GM12892 (cell line): ENCODE results near the gene GPR78.
A peak's percentile ranks its signal among the peaks of the same experiment; 100 is the strongest.

Experiments
- DNase-seq: peaks from one replicate; pipeline ENCODE4 v3.0.0; 2011; ENCODE audit not compliant: insufficient read length
- FAIRE-seq: peaks from 2 replicates; lab custom pipeline; 2011; peaks lifted over from hg19 to GRCh38; lab: Jason Lieb, UNC
- POLR2A ChIP-seq: IDR thresholded peaks from 2 replicates; pipeline ENCODE4 v1.6.1; 2011; ENCODE audit warnings: low read depth, low read length, control low read depth
- POLR2AphosphoS5 ChIP-seq: IDR thresholded peaks from 2 replicates; pipeline ENCODE4 v1.6.1; 2011; ENCODE audit warnings: low read depth, low read length, control low read depth
- TAF1 ChIP-seq: IDR thresholded peaks from 2 replicates; pipeline ENCODE4 v1.6.1; 2011; ENCODE audit warnings: low read depth, mild to moderate bottlenecking, control low read depth, low read length, borderline replicate concordance

The GPR78 gene

DNA sequence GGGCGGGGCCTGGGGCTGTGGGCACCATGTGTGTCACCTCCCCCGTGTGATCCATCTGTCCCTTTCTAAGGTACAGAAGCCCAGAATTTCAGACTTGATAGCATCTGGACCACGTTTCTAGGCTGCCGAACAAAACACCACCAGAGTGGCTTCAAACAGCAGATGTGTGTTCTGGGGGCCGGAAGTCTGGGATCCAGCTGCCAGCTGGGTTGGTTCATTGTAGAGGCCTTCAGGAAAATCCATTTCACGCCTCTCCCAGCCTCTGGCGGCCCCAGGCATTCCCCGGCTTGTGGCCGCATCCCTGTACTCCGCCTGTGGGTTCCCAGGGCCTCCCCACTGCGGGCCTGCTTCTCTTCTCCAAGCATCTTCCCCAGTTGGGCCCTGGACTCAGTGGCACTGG, 39.6 kb upstream of the GPR78 start:
- TF ChIP-seq POLR2A (no peak), TAF1 (no peak), POLR2AphosphoS5 (no peak)
- no peak for FAIRE-seq
- DNase-seq = no peak

DNA sequence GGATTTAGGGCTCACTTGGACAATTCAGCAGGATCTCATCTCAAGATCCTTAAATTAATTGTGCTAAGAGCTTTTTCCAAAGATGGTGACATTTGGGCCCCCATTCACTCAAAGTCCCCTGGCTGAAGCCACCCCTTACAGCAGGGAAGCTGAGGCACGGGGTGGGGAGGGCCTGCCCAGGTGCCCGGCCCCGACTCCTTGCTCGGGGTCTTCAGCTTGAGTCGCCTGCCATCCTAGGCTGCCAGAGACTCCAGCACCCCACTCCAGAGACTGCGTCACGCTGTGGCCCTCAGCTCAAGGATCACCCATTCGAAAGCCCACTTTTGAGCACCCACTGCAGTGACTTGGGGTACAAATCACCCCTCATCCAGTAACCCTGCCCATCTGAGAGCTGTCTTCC, 39.2 kb upstream of the GPR78 start:
- TF ChIP-seq POLR2A (no peak), TAF1 (no peak), POLR2AphosphoS5 (no peak)
- no peak for FAIRE-seq
- no peak for DNase-seq

DNA sequence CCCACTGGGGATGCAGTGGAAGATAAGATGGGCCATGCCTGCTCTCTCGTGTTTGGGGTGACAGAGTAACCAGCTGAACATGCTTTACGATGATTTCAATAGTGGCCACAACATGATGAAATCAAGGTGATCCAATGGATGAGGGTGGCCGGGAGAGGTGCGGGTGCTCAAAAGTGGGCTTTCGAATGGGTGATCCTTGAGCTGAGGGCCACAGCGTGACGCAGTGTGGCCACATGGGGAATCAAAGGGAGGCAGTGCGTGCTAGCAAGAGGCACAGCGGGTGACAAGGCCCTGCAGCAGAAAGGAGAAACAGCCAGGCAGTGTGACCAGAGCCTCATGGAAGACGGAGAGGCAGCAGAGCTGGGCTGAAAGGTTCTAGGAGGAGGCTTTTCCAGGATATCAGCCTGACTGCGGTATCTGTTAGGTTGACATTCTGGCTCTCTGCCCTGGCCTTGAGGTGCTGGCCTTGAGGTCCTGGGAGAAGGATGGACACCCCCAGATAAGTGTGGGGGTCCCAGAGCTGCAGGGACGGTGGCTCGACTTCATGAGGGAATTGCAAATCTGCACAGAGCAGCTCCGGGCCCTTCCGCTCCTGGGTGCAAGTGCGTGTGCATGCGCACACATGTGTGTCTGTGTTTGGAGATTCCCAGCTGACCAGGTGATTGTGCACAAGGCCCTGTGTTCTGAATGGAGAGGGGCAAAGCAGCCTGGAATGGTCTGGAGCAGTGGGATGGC, 38.0 kb upstream of the GPR78 start:
- FAIRE-seq (no peak), DNase-seq (peak; percentile 15)
- no peak for TF ChIP-seq POLR2A
- no peak for TF ChIP-seq POLR2AphosphoS5
- no peak for TF ChIP-seq TAF1

DNA sequence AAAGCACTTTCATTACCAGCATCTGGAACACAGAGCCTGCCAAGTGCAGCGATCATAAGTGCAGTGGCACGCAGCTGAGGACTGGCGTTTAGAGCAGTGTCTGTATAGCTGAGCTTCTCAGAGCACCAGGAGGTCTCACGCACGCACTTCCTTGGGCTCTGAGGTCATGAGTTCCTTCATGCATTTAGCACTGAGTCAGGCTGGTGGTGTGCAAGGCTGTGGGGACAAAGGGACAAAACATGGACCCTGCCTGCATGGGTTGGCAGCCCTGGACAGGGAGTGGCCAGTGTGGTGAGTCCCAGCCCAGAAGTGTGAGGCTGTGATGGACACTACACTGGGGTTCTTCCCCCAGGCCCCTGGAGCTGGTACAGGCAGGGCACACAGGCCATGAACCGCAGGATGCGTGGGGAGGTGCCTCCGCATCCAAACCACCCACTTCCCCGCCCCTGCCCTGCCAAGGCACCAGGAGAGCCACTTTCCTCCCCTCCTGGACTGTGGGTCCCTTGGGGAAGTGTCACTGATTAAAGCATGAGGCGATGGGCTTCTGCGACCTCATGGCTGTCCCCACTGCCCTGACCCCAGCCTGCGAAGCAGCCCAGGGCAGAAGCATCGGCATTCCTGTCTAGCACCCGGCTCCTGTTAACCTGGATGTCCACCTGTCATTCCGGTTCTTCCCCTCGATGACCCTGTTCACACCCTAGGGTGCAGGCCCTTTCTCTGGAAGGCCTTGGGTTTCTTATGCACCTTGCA, 37.2 kb upstream of the GPR78 start:
- FAIRE-seq = no peak
- DNase-seq = peak; percentile 2
- TF ChIP-seq POLR2A = no peak

DNA sequence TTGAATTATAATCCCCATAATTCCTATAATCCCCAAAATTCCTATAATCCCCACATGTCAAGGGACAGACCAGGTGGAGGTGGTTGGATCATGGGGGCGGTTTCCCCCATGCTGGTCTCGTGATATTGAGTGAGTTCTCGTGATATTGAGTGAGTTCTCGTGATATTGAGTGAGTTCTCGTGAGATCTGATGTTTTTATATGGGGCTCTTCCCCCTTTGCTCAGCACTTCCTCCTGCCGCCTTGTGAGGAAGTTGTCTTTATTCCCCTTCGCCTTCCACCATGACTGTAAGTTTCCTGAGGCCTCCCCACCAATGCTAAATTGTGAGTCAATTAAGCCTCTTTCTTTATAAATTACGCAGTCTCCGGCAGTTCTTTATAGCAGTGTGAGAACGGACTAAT, 36.6 kb upstream of the GPR78 start:
- FAIRE-seq (no peak), DNase-seq (no peak)
- no peak for TF ChIP-seq POLR2A
- TF ChIP-seq POLR2AphosphoS5 = no peak
- TF ChIP-seq TAF1 = no peak

DNA sequence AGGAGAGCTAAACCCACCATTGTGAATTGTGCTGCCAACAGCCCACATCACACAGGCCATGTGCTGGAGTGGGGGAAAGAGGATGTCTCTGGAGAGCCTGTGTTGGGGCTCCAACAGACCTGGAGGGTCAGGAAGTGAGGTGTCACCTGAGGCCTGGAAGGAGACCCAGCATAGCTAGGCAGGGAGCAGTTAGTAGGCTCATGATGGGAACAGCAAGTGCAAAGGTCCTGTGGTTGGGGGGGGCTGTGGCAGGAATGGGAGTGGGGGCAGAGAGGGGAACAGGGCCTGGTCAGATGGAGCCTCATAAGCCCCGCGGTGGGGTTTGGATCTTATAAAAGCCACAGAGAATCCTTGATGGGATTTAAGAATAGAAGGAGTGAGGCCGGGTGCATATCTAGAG, 35.9 kb upstream of the GPR78 start:
- FAIRE-seq (no peak), DNase-seq (no peak)
- TF ChIP-seq POLR2AphosphoS5 (no peak), TAF1 (no peak)

DNA sequence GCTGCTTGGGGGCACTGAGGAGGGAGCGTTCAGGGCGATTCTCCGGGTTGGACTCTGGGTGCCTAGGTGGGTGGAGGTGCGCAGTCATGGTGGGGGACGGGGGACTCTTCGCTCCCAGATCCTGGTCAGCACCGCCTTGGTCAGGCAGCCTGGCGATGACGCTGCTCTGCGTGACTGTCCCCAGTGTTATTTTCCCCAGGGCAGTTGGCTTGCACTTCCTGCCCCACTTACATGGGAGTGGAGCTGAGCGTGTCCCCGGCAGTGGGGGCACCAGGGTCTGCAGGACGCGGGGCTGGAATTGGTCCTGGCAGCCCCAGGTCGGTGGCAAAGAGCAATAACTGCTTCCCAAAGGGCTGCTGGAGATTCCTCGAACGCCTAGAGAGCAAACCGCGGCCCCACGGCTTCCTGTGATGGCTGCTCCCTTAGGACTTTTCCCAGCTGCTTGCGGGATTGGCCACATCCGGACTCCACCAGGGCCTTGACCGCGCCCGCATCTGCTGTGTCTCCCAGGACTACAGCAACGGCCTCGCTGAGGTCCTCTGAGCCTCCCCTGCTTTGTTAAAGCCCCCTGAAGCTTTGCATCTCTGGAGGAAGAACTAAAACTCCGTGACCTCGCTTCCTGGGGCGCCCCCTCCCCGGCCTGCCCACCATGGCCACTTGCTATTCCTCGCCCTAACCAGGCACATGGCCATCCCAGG, 35.3 kb upstream of the GPR78 start:
- FAIRE-seq = no peak

DNA sequence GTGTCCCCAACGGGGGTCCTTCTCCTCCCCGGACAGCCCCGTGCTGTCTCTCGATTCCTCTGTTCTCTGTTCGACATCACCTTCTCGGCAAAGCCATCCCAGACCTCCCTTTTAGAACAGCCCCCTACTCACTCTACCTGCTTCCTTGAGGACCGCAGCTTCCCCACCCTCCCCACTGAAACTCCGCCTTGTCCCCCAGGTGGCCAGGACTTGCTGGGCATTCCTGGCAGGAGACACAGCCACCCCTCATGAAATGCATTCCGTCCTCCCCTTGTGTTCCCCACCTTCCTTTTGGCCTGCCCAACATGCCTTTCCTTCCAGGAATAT, 34.8 kb upstream of the GPR78 start:
- DNase-seq (peak; percentile 12), FAIRE-seq (no peak)
- TF ChIP-seq POLR2A = no peak
- TF ChIP-seq TAF1 = no peak
- TF ChIP-seq POLR2AphosphoS5 = no peak

More for the DNA sequence above, 35.3 kb upstream of the GPR78 start:
- peak; percentile 1 for DNase-seq
- no peak for TF ChIP-seq POLR2A
- TF ChIP-seq POLR2AphosphoS5 = no peak
- no peak for TF ChIP-seq TAF1

DNA sequence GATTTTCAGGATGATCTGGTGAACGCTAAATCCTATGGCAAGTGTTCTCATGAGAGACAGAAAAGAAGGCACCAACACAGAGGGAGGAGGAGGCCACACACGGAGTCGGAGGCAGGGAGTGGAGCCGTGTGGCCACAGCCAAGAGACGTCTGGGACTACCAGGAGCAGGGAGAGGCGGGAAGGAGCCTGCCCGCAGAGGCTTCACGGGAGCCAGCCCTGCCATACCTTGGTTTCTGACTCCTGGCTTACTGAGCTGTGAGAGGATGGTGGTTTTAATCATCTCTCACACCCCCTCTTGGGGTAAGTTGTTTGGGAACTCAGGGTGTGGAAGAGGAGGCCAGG, 33.5 kb upstream of the GPR78 start:
- no peak for FAIRE-seq
- DNase-seq = no peak

DNA sequence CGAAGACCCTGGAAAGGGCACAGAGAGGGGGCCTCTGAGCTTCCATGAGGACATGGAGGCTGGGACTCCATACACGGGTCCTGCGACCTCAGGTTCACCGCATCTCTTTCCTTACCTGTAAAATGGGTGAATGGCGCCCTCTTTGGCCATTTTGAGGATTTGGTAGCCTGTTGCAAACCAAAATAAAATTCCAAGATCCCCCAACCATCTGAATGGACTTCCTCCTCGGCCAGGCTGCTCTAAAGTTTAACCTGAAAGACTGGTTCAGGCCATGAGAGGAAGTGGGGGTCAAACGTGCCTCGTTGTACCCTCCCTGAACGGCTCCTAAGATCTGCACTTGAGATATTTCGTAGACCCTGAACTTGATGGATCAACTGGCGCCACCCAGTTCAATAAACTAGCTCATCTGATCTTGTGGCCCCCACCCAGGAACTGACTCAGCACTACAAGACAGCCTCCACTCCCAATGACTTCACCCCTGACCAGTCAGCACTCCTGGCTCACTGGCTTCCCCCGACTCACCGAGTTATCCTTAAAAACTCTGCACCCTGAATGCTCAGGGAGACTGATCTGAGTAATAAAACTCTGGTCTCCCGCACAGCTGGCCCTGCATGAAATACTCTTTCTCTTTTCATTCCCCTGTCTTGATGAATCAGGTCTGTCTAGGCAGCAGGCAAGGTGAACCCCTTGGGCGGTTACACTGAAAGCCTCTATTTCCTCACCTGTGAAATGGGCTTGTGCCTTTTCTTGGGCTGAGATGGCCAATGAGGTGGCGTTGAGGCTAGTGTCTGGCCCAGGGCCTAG, 32.9 kb upstream of the GPR78 start:
- TF ChIP-seq TAF1 (no peak), POLR2AphosphoS5 (no peak), POLR2A (no peak)
- DNase-seq (no peak), FAIRE-seq (peak; percentile 60)

More for the DNA sequence above, 33.5 kb upstream of the GPR78 start:
- TF ChIP-seq TAF1 (no peak), POLR2A (no peak), POLR2AphosphoS5 (no peak)
